HG03354 (cell line): ENCODE measurements around the gene MED6.

ENCODE experiments used
- ATAC-seq: cut with Tn5 transposase; IDR thresholded peaks from one replicate; pipeline ENCODE4 v1.9.1; 2021; ENCODE audit warnings: mild to moderate bottlenecking; ENCODE audit not compliant: unreplicated experiment, poor library complexity, severe bottlenecking

The MED6 gene, protein sequence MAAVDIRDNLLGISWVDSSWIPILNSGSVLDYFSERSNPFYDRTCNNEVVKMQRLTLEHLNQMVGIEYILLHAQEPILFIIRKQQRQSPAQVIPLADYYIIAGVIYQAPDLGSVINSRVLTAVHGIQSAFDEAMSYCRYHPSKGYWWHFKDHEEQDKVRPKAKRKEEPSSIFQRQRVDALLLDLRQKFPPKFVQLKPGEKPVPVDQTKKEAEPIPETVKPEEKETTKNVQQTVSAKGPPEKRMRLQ

DNA sequence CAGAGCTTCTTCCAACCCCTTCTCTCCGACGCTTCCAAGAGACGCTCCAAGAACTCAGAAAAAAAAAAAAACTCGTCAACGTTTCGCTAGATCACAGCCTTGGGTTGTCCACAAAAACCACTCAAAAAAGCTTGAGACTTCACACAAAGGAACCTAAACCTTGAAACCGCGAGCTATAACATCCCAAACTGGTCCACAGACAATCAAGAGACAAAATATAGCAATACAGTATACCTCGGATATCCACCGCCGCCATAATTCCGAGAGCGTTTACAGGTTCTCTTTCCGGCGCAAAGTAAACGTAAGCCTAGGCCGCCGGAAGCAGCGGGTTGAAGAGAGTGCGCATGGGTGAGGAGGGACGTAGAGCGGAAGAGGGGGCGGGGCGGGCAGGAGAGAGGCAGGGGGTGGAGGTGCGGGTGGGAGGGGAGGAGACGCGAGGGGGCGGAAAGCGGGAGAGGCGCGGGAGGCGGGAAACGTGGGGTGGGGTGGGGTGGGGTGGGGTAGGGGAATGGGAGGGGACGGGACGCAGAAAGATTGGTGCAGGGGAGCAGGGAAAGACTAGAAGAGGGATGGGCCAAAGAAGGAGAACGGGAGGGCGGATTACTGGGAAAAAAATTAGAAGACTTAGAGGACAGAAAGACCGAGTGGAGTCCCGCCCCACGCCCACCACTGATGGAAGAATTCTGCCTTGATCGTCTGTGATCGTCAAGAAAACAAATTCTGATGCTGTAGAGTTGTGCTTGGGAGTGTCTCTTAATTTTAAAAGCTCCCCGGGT is at the start of gene MED6:
Gene MED6 (minus strand): TSS at position 274 of the 776 bp plus-strand sequence. CDS start 18 bp downstream, at position 256.
- ATAC-seq = peak; percentile 95

- ATAC-seq = no peak
These were observed 49.3 kb upstream of the MED6 start for GRCh38 chr14:70649803-70650202.

DNA sequence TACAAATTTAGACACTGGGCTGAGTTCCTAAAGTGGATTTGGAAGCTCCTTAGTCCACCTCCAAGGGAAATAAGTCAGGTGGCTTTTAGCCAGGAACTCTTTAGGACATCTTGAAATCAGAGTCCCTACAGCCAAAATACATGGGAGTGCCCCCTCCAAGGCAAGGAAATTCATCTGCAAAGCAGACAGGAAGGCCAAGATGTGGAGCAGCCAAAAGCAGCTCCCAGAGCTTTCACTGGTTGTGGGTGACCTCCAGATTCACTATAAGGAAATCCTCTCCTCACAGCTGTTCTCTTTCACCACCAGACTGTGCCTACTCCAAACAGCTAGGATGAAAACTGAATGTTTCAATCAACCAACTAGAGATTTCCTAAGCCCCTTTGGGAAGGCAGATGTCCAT is 47.9 kb upstream of the MED6 start:
- no peak for ATAC-seq

DNA sequence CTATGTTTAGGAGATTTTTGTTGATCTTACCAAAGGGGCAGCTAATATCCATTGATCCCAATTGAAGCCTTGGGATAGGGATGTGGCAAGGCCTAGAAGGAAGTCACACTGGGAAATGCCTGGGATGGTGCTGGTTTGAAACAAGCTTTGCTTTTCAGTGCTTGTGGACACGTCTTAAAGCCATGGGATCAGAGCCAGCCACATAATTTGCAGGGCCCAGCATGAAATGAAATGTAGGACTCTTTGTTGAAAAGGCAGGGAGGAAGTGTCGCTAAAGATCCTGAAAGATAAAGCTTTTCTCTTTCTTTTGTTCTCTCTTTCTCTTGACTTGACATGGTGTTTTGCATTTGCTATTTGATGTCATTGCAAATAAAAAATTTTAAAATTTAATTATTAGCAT is 46.2 kb upstream of the MED6 start:
- no peak for ATAC-seq

DNA sequence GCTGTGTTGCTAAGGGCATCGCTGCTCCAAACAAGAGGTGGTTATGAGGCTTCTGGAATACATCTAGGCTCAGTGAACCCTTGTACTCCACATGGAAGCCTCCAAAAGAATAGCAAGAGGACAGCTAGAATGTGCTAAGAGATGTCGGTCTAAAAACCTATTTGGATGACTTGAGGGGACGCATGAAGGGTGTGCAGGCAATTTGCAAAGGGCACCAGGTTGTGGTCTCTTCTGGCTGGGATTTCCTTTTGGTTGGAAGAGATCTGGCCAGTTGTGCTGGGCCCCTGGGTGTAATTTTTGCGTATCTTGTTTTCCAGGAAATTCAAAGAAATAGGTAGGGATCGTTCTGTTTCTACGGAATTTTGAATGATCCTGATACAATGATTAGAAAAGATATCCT is 45.4 kb upstream of the MED6 start:
- ATAC-seq = no peak

GRCh38 chr14:70643967-70644366 is 43.5 kb upstream of the MED6 start:
- ATAC-seq = no peak

DNA sequence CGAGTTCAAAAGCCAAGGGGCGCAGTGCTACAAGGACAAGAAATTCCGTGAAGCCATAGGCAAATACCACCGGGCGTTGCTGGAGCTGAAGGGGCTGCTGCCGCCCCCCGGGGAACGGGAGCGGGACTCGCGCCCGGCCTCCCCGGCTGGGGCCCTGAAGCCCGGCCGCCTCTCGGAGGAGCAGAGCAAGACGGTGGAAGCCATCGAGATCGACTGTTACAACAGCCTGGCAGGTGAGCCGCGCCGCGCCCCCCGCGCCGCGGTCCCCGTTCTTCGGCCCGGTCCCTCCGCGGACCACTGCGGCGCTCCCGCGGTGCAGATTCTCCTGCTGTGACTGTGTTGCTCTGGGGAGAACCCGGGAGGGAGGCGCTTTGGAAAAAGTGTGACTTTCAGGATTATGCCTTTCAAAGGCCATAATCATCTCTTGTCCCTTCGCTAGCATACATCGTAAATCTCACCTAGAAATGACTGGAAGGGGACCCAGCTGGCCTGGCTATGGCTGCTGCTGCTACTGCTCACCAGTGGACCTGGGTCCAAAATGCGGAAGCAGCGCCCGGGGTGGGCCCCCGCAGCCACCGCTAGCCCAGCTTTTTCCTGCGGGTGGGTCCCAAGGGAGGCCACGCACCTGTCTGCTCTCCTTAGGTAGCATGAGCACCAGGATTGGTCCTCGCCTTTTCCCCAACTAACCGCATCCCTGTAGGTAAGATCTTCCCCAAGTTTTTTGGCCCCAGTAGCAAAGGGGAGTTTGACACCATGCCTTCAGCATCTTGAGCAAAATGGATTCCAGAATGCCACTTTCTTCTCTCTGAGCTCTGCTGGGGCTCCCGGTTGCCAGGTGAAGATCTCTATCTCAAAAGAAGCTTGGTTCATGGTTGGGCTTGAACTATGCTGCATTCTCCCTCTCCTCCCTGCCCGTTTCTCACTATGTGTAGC is 42.1 kb upstream of the MED6 start:
- ATAC-seq = peak; percentile 33

DNA sequence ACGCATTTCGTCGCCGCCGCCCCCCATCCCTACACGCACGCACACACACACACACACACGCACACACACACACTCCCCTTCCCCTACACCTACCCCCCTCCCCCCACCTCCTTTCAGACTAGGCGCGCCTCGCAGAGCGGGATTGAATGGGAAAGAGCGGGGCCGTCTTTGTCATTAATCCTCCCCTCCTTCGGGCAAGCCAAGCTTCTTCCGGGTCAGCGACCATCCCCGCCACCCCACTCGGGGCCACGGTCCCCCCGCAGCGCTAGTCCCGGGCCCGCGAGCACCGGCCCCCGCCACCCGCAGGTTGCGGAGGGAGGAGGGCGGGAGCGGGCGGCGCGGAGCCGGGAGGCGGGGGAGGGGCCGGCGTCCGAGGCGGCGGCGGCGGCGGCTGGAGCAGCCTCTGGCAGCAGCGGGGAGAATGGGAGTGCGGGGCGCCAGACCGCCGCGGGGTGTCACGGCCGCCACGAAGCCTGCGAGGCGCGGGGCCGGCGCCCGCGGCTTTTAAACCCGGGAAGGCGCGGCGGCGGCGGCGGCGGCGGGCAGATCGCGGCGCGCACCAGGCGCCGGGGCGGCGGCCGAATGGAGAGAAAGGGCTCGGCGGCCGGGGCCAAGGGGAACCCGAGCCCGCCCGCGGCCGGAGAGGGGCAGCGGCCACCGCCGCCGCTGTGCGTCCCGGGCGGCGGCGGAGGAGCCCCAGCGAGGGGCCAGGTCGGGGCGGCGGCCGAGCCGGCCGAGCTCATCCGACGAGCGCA is 41.3 kb upstream of the MED6 start, which contains the start of gene TTC9:
Gene TTC9 (plus strand): TSS at position 369 of the 755 bp plus-strand sequence. CDS start 214 bp downstream, at position 583.
- peak; percentile 14 for ATAC-seq

- ATAC-seq = peak; percentile 82
These were observed 40.6 kb upstream of the MED6 start for GRCh38 chr14:70640938-70641547.

DNA sequence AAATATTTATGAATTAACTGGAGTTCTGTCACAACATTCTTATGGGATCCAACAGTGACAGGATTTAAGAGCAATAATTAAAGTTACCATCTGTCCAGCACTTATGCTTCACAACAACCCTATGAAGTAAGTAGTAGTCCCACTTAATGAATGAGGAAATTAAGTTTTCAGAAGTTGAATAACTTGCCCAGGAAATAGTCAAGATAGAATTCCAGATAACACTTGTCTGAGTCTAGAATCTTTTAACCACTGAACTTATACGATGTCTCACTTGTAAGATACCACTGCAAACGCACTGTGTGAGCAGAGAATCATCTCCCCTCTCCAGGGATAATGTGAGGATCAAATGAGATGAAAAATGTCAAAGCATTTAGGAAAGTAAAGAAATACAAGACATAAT is 38.0 kb upstream of the MED6 start:
- no peak for ATAC-seq

- ATAC-seq = no peak
These were observed 35.6 kb upstream of the MED6 start for GRCh38 chr14:70635971-70636595.

DNA sequence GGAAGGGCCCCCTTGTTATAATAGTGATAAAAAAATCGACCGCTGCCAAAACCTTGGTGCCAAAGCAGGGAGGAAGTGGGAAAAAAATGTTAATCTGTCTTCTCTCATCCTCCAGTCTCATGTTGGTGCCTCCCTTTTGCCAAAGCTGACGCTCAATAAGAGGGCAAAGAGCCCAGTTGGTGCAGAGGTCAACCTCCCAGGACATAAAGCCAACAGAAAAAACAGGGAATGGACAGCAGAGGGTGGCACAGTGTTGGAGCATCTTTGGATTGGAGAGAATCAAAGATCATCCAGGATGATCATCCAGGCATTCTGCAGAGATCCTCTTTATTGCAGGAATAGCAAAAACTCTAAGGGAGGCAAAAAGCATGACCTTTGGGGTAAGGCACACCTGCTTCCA is 31.5 kb upstream of the MED6 start:
- no peak for ATAC-seq

GRCh38 chr14:70624972-70625371 is 24.5 kb upstream of the MED6 start:
- no peak for ATAC-seq

DNA sequence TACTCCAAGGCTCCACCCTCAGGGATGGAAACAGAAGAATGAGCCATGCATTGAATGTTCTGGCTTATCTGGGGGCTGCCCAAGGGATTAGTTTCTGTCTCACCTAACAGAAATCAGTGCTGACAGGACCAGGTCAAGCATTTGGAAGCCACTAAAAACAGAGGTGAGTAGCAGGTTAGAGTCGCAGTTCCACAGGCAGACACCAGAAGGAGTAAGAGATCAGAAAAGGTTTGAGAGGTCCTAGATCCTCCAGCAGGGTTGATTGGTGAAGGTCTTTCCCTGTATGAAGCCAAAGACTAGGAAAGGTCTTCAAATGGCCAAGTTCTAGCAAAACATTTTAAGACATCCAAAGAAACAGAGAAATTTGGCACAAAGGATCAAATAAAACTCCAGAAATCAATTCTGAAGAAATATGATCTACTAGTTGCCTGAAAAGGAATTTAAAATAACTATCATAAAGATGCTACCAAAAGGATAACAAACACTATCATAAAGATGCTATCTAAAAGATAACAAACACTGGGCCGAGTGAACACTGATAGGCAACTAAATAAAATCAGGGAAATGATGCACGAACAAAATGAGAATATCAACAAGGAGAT is 21.8 kb upstream of the MED6 start:
- ATAC-seq = no peak

DNA sequence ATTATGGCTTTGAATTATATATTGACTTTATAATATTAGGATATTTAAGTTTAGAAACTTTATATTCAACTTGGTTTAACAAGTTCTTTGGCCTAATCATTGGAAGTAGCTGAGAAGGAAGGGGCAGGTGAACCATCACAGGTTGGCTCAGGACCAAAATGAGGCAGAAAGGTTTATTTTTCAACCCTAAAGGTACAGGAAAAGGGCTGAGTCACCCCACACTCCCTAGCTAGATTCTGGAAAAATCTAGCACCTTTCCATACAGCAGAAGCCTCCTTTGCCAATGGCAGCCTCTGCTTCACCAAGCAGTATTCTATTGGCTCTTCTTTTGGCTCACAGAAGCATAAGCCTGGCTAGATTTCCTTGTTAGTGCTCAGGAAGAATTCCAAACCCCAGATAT is 19.3 kb upstream of the MED6 start:
- no peak for ATAC-seq

DNA sequence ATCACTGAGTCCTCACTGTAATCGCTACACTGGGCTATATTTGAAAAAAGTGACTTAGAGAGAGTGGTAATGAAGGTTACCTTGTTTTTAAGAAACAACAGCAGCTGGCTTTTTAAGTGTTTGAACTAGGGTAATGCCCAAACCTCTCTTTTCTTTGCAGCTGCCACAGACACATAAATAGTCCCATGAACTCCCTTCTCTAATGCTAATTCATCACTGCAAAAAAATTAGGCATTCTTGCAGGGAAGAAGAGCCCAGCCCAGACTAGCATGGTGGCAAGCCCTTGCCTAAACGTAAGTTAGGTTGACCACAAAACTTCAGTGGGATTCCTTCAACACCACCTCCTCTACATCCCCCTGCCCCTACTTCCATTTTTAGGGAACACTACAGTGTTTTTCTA is 17.9 kb upstream of the MED6 start:
- no peak for ATAC-seq

- no peak for ATAC-seq
These were observed 16.2 kb upstream of the MED6 start for GRCh38 chr14:70616646-70617045.

DNA sequence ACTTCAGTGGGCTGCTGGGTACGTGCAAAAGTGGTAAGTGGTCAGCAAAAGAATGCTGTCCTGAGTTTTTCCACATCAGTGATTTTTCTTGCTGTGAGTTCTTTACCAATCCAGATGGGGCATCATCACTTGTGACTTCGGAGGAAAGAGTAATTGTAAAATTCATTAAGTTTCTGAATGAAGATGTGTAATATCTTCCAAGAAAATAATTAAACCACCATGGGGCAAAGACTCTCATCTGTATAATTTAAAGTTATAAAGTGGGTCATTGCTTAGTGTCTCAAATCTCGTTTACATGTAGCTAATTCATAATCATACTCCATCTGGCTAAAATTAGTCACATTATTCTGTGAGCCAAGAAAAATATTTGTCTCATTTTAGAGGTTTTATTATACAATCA is 10.8 kb upstream of the MED6 start:
- no peak for ATAC-seq
